ENCODE results near the gene PLD3.

PLD3 gene

GRCh38 chr19:40360020-40360707 is 11.7 kb downstream of the PLD3 start:
- DNase-seq, result no peak
- Histone ChIP-seq H3K9me3 (no peaks in the 10 kb centered on the region), H3K4me1 (peaks cover 0 to 9% (median 2%) of the 10 kb centered on the region in 4 donors), H3K27me3 (no peaks in the 10 kb centered on the region), H3K27ac (no peak overlapping the region), H3K36me3 (peaks cover 0 to 25% (median 9%) of the 10 kb centered on the region in 3 donors), H3K4me3 (no peak overlapping the region)
- no peak for TF ChIP-seq CTCF (IDR thresholded peaks at IDR 0.05)
- intact Hi-C loops (cut with DNase I; ENCODE audit: low total_unique reads), result no loop called here

GRCh38 chr19:40360708-40361241 is 12.3 kb downstream of the PLD3 start:
- no peak overlapping the region for H3K4me3 ChIP-seq
- no peak for TF ChIP-seq CTCF (IDR thresholded peaks at IDR 0.05)
- DNase-seq, result peak in 1 of 2 donors; percentile 59
- intact Hi-C loops (cut with DNase I; ENCODE audit: low total_unique reads), result no loop called here
- no peaks in the 10 kb centered on the region for H3K27me3 ChIP-seq
- no peak overlapping the region for H3K27ac ChIP-seq
- peaks cover 0 to 16% (median 6%) of the 10 kb centered on the region in 4 donors for H3K4me1 ChIP-seq
- peaks cover 0 to 25% (median 9%) of the 10 kb centered on the region in 3 donors for H3K36me3 ChIP-seq
- H3K9me3 ChIP-seq, result no peaks in the 10 kb centered on the region

- H3K36me3 ChIP-seq, result peaks cover 4 to 35% (median 19%) of the 10 kb centered on the region in 3 donors
- H3K27me3 ChIP-seq, result no peaks in the 10 kb centered on the region
- intact Hi-C loops (cut with DNase I; ENCODE audit: low total_unique reads), result no loop called here
- no peak for DNase-seq
- H3K9me3 ChIP-seq, result no peaks in the 10 kb centered on the region
- no peak for TF ChIP-seq CTCF (IDR thresholded peaks at IDR 0.05)
- no peak overlapping the region for H3K27ac ChIP-seq
- H3K4me3 ChIP-seq, result no peak overlapping the region
- peaks cover 0 to 14% (median 9%) of the 10 kb centered on the region in 4 donors for H3K4me1 ChIP-seq
These were observed 13.7 kb downstream of the PLD3 start for GRCh38 chr19:40362160-40362559.

GRCh38 chr19:40363069-40363468 is 14.6 kb downstream of the PLD3 start:
- H3K4me3 ChIP-seq, result no peak overlapping the region
- intact Hi-C loops (cut with DNase I; ENCODE audit: low total_unique reads), result no loop called here
- DNase-seq, result no peak
- peaks cover 0 to 14% (median 9%) of the 10 kb centered on the region in 4 donors for H3K4me1 ChIP-seq
- H3K36me3 ChIP-seq, result peaks cover 11 to 41% (median 28%) of the 10 kb centered on the region in 3 donors
- H3K27me3 ChIP-seq, result no peaks in the 10 kb centered on the region
- no peaks in the 10 kb centered on the region for H3K9me3 ChIP-seq
- TF ChIP-seq CTCF (IDR thresholded peaks at IDR 0.05), result no peak
- no peak overlapping the region for H3K27ac ChIP-seq

GRCh38 chr19:40365010-40365409 is 16.5 kb downstream of the PLD3 start:
- Histone ChIP-seq H3K4me3 (no peak overlapping the region), H3K27me3 (no peaks in the 10 kb centered on the region), H3K36me3 (peaks cover 17 to 46% (median 38%) of the 10 kb centered on the region in 3 donors), H3K9me3 (no peaks in the 10 kb centered on the region), H3K27ac (no peak overlapping the region), H3K4me1 (peaks cover 0 to 14% (median 9%) of the 10 kb centered on the region in 4 donors)
- no peak for TF ChIP-seq CTCF (IDR thresholded peaks at IDR 0.05)
- intact Hi-C loops (cut with DNase I; ENCODE audit: low total_unique reads), result no loop called here
- DNase-seq, result no peak

Data from tibial artery (tissue), 4 donors.